ENCODE data around the gene PRSS56.

Gene PRSS56

DNA sequence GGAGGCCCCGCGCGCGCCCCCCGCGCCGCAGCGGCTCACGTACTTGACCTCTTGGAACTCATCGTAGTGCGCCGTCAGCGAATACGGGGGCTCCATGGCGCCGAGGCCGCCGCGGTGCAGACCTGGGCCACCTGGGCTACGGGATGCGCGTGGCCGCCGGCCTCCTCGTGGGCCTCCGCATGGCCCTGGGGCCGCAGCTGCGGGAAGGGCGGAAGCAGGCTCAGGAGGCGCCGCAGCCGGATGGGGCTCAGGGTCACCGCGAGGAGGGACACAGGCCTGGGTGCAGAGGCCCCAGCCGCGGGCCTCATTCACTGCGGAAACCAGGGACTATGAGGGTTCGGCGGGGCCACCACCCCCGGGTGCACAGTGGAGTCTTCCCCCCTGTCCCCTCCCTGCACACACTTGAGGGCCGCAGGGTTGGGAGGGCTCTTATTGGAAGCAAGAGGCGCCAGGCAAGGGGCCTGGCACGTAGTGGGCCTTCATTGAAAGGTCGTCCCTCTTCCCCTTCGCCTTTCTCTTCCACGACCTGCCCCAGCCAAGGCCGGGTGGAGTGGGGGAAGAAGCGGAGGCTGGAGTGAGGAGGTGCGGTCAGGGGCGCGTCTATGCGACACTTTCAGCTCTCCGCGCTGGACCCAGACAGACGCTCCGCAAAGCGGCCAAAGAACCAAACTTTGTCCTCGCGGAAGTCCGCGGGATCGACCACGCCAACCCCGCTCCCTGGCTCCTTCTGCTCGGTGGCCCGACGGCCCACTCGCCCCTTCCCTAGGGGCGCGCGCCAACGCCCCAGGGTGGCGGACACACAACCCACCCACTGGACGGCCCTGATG, 33.4 kb upstream of the PRSS56 start:
- in situ Hi-C loops (cut with MboI; ENCODE audit: low sequenced_read_pairs), result no loop called here

DNA sequence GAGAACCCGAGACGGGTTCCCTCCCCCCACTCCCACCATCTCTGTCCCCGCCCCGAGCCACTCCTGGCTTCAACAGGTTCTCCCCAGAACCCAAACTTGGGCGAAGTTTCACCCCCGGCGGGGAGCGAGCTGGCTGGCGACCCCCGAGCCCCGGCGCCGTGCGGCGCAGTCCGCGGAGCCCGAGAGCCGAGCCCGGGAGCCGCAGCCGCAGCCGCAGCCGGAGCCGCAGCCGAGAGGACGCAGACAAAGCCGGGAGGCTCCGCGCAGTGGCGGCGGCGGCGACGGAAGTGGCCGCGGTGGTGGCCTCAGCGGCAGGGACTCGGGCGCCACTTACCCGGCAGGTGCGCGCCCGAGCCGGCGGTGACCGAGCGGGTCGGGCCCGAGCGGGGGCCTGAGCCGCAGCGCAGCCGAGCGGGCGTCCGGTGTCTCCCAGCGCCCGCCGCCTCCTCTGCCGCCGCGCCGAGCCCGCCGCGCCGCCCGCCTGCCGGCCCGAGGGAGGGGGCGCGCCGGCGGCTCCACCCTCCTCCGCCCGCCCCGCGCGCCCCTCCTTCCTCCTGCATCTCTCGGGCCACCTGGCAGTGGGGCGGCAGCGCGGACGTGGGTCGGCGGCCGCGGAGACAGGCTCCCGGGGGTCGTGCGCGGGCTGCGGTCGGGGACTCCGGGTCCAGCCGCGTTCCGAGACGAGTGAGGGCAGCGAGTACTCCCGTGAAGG, 32.6 kb upstream of the PRSS56 start, which contains the start of gene ECEL1:
Gene ECEL1, minus strand, starts transcription at position 450 of the 712 bp plus-strand sequence. CDS start 1,181 bp downstream, outside the sequence.
- in situ Hi-C loops (cut with MboI; ENCODE audit: low sequenced_read_pairs), result no loop called here

DNA sequence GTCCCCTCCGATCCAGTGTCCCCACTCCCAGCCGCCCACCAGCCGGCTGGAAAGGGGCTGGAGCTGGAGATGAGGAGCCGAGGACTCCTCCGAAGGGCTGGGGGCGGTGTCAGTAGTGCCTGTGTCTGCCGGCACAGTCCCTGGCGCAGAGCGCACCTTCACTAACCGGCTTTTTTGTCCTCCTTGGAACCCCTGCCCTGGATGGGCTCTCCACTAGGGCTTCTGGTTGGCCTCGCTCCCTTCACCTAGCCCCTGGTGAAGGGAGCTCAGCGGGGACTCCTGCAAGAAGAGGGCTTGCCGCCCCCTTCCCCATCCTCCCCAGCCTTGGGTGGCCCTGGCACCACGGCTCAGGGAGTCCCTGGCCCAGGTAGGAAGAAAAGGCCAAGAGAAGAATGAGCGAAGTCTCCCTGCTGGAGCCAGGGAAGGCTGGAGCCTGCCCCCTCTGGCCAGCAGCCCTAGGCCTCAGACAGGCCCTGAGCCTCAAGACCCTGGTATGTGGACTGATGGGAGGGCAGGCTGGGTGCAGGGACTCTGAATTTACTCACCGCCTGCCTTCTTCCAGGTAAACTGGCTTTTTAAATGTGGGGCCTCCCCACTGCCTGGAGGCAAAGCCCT, 32.0 kb upstream of the PRSS56 start:
- in situ Hi-C loops (cut with MboI; ENCODE audit: low sequenced_read_pairs), result no loop called here

DNA sequence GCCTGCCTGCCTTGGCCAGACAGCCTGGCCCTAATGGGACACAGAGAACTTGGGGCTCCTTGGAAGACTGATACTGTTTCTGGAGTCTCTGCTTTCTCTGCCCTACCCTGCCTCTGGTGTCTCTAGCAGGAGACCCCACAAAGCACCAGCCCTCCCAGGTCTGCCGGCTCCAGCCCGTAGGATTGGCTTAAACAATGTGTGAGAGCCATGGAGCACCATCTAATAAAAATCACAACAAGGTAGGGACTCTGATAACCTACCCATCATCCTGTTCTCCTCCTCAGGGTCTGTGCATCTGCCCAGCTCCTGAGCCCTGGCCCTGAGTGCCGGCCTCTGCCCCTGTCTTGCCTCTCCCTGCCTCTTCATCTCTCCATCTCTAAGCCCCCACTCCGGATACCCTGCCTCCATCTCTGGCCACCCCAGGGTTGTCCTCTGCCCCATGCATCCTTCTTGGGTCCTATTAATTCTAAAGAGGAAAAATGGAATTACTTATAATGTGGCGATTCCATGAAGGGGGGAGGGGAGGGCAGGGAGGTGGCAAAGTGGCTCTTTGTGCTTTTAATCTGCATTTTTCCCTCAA, 31.4 kb upstream of the PRSS56 start:
- in situ Hi-C loops (cut with MboI; ENCODE audit: low sequenced_read_pairs), result no loop called here

DNA sequence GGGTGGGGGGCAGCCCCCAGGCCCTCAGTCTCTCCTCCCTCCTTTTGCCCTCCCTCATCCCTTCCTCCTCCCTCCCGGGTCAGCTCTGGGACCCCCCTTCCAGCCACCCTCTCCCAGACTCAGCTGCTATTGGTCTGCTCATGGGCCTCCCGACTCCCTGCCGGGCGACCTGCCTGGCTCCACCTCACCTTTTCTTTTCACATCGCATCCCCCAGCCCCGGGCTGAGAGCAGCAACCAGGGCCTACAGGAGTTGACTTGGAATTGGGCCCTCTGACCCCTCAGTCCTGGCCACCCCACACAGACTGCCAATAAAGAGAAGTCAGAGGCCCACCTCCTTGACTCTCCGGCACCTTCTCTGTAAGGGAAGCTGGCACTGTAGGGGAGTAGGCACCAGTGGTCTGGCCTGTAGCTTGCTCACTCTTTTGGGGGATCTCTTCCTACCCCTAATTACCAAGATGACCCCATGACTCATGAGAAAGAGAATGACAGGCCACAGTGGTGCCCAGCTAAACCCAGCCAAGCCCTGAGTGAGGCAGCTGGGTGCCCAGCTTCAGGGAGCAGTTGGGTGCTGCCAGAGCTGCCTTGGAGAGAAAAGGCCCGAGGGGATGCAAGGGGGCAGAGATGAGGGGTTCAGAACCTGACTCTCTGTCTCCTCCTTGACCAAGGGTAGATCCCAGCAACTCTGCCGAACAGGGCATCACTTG, 30.5 kb upstream of the PRSS56 start:
- in situ Hi-C loops (cut with MboI; ENCODE audit: low sequenced_read_pairs), result no loop called here

DNA sequence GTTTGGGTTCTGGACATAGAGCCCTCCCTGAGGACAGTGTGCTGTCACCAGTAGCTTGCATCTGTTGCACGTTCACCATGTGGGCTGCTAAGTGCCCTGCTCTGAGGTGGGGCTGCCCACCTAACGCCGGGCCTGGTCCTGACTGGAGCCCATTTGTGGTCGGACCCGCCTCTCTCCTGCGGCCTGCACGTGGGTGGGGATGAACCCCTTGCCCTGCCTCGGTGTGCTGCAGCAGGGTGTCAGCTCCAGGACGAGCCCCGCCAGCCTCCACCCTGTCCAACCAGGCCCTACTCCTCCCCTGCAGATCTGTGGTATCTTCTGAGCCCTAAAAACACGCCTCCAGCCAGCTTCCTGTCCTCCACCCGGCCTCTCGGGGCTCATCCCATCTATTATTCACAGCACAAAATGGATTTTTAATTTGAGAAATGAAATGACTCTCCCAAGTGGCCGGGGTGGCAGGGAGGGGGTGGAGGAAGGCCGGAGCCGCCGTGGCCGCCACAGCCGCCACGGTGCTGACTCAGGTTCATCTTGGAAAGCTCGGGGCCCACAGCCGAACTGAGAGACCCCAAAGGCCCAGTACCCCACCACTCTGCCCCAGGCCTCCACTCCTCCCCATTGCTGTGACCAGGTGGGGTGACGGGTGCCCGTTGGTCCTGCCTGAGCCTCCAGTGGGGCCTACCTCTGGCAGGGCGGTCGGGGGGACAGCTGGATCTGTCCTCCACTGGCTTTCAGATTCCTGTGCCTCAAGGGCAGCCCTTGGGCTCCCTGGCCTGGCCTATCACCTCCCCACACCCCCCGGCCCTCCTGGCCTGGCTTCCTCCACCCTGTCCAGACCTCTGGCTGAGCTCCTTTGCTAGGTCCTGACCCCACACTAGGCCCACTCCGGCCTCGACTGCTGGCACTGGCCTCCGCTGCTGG, 29.7 kb upstream of the PRSS56 start:
- in situ Hi-C loops (cut with MboI; ENCODE audit: low sequenced_read_pairs), result no loop called here

DNA sequence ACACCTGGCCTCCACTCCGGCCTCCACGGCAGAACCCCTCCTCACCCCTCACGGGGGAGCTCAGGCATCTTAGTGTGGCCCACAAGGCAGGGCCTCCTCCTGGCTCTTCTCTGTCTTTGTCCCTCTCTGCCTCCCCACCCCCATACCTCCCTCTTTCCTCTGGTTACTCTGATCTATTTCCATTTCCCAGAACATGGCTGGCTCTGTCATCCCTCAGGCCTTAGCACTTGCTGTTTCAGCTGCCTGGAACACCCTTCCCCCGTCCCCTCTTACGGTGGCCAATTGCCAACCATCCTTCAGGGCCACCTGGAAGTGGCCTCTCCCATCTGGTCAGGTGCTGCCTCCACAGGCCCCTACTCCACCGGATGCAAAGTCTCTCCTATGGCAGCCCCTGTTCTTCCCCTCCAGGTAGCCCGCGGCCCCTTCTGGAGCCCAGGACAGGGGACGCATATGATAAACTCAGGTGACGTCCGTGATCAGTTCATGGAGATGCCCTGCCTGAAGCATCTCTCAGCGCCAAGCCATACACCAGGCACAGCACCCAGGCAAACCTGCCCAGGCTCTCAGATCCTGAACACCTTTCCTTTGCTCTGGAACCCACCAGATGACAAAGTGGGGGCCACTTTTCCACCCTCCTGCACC, 28.9 kb upstream of the PRSS56 start:
- in situ Hi-C loops (cut with MboI; ENCODE audit: low sequenced_read_pairs), result no loop called here

DNA sequence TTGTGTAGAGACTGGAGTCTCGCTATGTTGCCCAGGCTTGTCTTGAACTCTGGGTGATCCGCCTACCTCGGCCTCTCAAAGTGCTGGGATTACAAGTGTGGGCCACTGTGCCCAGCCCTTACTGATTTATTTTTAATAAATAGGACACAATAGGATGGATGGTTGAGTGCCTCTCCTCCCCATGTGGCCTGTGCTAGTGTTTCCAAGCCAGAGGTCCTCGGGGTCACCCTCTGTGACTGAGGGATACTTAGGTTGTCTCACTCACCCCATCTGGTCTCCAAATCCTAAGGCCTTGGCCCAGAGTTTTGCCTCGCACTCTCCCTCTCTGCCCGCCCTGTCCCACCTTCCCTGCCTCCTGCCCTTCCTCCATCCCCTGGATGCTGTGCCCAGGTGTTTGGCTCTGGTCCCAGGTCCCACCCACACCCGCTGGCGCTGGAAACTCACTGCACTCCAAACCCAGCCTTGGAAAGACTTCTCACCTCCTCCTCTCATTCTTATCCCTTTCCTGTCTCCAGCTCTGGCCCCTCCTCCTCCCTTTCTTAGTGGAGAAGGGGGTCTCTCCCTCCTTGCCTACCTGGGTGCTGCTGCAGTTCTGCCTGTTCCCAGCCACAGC, 27.8 kb upstream of the PRSS56 start:
- in situ Hi-C loops (cut with MboI; ENCODE audit: low sequenced_read_pairs), result no loop called here

DNA sequence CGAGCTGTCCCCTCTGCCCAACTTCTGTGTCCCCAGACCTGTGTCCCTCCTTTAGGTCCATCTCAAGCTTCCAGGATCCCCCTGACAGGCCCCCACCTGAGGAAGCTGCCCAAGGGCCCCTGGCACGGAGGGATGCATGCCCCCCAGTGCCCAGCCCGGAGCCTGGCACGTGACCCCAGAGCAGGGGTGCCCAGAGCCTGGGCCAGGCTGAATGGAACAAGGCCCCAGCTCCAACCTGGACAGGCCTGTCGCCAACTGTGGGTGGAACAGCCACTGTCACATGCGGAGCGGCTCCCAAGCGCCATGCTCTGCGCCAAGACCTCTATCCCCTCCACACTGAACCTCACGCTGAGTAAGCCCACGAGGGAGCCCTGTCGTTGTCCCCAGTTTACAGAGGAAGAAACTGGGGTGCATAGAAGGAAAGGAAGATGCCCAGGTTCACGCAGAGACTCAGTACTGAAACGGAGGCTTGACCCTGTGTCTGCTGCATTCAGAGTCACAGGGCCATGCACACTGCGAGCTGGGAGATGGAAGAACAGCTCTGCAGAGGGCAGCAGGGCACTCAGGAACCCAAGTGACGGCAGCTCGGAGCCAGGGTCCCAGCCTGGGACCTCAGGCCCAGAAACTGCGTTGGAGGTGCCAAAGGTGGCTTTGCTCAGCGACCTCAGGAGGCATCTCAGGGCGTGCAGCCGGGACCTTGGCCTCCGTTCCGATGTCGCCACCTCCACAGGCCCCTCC, 27.1 kb upstream of the PRSS56 start:
- in situ Hi-C loops (cut with MboI; ENCODE audit: low sequenced_read_pairs), result no loop called here

DNA sequence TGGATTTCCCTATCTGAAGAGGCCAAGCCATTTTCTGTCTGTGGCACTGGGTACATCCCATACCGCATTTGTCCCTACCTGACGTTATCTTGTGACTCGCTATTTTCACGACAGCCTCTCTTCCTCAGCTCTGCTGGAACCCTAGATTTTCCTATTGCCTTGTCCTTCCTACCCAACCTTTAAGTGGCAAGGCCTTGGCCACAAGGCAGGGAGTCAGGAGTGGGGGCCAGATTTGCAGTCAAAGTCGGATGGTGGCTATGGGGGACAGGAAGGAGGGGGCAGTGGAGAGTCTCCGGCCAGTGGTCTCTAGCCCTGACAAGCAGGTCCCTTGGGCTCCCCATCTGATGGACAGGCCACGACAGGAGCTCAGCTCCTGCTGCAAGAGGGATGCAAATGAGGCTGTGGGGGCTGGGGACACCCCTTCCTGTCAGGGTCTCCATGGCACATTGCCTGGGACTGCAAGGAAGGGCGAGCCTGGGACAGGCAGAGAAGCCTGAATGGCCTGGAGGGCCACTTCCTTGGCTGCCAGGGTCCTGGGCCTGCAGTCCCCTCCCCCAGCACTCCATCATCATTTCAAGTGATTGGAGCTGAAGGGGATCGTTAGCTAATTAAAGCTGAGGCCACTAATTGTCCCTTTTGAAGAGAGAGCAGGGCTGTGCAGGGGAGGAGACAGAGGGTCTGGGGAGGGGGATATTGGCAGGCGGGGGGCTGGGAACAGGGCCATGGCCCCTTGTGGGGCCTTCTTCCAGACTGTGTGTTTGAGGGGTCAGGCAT, 26.3 kb upstream of the PRSS56 start:
- in situ Hi-C loops (cut with MboI; ENCODE audit: low sequenced_read_pairs), result no loop called here

DNA sequence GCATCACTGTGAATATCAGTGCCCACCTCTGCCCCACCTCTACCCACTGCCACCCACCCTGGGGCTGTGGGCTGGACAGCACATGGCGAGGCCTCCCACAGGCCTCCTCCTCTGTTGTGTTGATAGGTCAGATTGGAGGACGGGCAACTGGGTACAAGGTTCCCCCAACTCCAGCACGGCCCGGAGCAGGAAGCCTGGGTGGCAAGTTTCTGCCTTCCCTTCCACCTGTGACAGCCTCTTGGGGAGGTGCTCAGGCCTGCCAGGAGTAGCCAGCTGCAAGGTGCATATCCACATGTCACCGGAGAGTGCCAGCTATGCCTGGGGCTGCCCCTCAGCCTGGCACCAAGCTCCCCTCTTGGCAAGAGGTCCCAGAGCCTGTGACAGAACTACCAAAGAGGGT, 25.6 kb upstream of the PRSS56 start:
- in situ Hi-C loops (cut with MboI; ENCODE audit: low sequenced_read_pairs), result no loop called here

DNA sequence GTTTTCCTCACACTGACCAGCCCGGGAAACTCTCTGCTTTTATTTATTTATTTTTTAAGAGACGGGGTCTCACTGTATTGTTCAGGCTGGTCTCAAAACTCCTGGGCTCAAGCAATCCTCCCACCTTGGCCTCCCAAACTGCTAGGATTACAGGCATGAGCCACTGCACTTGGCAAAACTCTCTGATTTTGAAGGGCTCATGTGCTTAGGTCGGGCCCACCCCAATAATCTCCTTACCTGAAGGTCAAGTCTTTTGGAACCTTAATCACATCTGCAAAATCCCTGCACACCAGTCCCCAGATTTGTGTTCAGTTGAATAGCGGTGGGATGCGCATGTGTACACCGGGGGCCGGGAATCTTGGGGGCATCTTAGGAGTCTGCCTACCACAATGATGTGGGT, 24.9 kb upstream of the PRSS56 start:
- in situ Hi-C loops (cut with MboI; ENCODE audit: low sequenced_read_pairs), result no loop called here

DNA sequence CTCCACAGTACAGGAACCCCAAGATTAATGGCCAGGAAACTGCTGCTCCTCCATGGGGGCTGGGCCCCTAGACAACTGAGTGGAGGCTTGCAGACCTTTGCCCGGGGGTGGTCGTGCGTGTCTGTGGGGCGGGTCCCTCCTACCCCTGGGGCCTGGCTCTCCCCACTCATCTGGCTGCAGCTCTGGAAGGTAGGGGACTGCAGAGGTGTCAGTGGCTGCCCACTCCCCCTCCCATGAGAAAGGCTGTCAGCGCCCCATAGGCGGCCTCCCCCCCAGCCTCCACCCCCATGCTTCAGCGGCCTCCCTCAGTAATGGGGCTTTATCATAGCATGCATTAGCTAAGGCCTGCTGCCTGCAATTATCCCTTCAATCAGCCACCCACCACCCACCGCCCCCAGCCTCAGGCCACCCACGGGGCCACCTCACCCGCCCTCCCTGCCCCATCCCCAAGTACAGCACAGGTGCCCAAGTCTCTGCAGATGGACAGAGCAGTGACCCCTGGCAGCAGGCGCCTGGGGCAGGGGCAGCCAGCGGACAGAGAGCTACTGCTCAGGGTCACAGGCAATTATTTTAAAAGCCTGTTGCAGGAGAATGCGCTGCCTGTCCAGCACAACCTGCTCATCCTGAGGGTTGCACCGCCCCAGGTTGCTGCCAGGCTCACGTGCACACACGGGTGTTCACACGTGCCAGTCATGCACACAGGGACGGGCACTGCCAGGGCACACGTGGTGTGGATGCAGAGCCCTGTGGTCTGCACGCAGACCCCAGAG, 23.5 kb upstream of the PRSS56 start:
- in situ Hi-C loops (cut with MboI; ENCODE audit: low sequenced_read_pairs), result no loop called here

DNA sequence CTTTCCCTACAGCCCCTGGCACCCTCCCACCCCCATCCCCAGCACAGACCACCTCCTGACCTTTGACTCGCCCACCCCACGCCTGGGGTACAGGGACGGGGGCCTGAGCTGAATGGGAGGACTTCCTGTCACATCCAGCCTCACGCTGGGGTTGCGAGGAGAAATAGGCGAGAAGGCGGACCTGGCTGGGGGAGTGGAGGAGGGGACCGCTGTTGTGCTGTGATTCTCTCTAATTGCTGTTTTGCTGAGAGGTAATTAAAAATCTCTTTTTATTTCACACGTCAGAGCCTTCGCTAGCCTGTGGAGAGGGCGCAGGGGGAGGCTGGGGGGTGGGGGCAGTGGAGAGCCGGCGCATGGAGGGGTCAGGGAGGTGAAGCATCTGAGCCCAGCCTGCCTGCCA, 22.8 kb upstream of the PRSS56 start:
- in situ Hi-C loops (cut with MboI; ENCODE audit: low sequenced_read_pairs), result no loop called here

DNA sequence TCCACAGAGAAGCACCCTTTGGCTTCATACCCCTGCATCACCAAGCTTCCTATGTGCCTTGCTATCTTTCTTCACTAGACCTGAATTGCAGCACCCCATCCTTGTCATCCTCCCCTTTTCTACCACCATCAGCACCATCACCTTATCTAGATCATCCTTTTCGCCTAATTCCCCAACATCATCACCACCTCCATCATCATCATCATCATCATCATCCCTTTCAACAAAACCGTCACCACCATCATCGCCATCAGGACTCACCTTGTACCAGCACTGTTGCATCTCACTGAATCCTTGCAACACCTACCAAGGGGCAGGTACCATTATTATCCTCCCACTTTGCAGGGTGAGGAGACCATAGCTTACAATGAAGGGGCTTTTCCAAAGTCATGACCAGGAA, 21.7 kb upstream of the PRSS56 start:
- in situ Hi-C loops (cut with MboI; ENCODE audit: low sequenced_read_pairs), result no loop called here

DNA sequence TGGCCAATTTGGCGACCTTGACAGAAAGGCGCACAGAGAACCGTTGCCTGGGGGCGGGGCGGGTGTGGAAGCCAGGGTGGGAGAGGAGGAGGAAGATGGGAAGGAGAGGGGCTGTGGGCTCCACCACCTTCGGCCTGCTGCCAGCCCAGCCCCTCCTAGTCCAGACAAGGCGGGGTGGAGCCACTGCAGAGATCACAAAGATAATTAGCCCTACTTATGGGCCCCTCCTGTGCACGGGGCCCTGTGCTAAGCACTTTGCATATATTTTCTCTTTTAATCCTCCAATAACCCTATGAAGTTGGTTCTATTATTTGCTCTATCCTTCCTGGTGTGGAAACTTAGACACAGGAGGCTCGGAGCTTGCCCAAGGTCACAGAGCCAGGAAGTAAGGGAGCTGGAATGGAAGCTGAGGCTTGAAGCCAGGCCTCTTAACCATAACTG, 18.8 kb upstream of the PRSS56 start:
- in situ Hi-C loops (cut with MboI; ENCODE audit: low sequenced_read_pairs), result no loop called here

All from HL-60/S4 (cell line).